T-helper 1 cell treated with Interleukin-12 subunit alpha and Interleukin-12 subunit beta and Interleukin-4 antibody, amounts not matched to agents 30 μg/mL and 1 μg/mL, for 36 hours (primary cell): ENCODE data around the gene RAD18.

Source experiments
- H3K27ac Mint-ChIP-seq: one replicate; pipeline ENCODE4 v1.8.0; 2021; ENCODE audit warnings: mild to moderate bottlenecking, mixed read lengths
- H3K27me3 Mint-ChIP-seq: one replicate; pipeline ENCODE4 v1.8.0; 2021; ENCODE audit warnings: low read depth, mixed read lengths
- H3K36me3 Mint-ChIP-seq: one replicate; pipeline ENCODE4 v1.8.0; 2021; ENCODE audit warnings: low read depth, mixed read lengths
- H3K4me1 Mint-ChIP-seq: one replicate; pipeline ENCODE4 v1.8.0; 2021; ENCODE audit warnings: low read depth, mixed read lengths
- H3K4me3 Mint-ChIP-seq: one replicate; pipeline ENCODE4 v1.8.0; 2021; ENCODE audit warnings: mild to moderate bottlenecking, moderate library complexity, mixed read lengths
- H3K9me3 Mint-ChIP-seq: one replicate; pipeline ENCODE4 v1.8.0; 2021; ENCODE audit warnings: mixed read lengths

The RAD18 gene

GRCh38 chr3:8963137-8963853 lies at the start of gene RAD18:
Gene RAD18, minus strand, starts transcription at chr3:8963472. Its CDS starts 87 bp downstream, at chr3:8963385.
- peak within 1 kb of the TSS; percentile 98 for H3K27ac Mint-ChIP-seq
- H3K4me3 Mint-ChIP-seq: peak within 1 kb of the TSS; percentile 87
- no peaks in the 10 kb centered on the region for H3K27me3 Mint-ChIP-seq
- peaks cover 17% of the 10 kb centered on the region for H3K36me3 Mint-ChIP-seq
- H3K4me1 Mint-ChIP-seq: peaks cover 35% of the 10 kb centered on the region
- H3K9me3 Mint-ChIP-seq: no peaks in the 10 kb centered on the region

DNA sequence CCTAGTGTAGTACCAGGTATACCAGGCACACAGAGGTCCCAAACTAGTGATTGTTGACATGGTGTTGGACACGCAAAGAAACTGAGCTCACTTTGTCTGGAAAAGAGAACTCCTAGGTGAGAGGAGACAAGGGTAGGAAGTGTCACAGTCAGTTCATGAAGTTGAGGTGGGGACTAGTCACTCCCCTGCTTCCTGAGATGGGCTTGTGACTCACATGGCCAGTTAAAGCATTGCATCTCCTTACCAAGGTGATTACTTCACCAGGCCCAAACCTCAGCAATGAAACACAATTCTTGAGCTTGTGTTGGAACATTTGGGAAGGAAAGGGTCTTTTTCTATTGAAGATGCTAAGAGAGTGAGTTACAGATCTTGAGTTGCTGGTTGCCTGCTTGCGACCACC lies 49.2 kb upstream of the RAD18 start:
- H3K9me3 Mint-ChIP-seq: no peaks in the 10 kb centered on the region
- peaks cover 3% of the 10 kb centered on the region for H3K27me3 Mint-ChIP-seq
- H3K27ac Mint-ChIP-seq: no peak overlapping the region
- H3K36me3 Mint-ChIP-seq: no peaks in the 10 kb centered on the region
- no peak overlapping the region for H3K4me3 Mint-ChIP-seq
- H3K4me1 Mint-ChIP-seq: peaks cover 4% of the 10 kb centered on the region

DNA sequence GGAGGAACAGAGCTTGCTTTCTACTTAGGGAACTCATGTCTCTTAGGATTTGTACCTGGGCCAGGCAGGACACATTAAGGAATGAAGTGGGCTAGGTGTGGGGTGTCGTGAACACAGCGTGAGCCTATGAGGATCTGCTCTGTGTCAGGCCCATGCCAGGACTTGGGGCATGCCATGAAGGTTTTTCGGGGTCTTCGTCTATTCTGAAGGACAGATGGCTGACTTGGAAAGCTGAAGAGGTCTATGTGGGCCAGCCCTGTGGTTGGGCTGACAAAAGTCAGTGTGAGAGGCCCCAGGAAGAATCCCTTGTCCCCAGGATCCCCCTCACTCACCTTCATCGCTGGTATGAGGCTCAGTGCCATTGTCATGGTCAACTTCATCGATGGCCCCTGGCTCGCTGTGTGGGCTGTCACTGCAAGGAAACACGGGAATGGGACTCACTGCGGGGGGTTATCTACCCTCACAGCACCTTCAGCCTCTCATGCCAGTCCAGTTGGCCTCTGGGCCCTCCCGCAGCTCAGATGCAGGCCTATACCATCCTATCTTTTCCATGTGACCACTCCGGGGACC lies 46.8 kb upstream of the RAD18 start:
- H3K4me3 Mint-ChIP-seq: no peak overlapping the region
- peaks cover 4% of the 10 kb centered on the region for H3K4me1 Mint-ChIP-seq
- no peak overlapping the region for H3K27ac Mint-ChIP-seq
- no peaks in the 10 kb centered on the region for H3K36me3 Mint-ChIP-seq
- no peaks in the 10 kb centered on the region for H3K9me3 Mint-ChIP-seq
- H3K27me3 Mint-ChIP-seq: no peaks in the 10 kb centered on the region

DNA sequence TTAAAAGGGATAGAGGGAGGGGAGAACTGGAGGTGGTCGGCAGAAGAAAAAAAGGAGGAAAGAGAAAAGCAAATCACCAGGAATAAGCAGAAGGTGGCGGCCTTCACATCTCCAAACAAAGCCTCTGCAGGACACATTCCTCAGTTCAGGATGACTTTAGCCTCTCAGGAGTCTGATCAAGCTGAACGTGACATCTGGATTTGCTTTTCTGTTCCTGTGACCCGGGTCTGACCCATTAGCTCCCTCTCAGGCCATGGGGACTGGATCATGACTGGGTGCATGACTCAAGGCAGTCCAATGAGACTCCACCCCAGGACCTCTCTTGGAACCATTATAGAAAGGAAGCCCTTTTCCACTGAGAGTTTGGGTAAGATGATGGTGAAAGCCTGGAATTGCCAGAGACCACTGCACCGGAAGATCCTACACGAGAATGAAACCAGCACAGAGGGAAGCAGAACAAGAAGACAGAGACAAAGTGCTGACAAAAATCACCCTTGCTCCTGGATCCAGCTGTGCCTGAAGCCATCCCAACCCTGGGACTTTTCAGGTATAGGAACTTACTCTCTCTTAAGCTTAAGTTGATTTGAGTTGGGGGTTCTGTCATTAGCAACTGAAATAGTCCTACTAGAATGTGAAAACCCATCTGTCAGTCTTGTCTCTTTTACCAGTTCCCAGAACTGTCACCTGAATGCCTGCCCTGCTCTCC lies 45.4 kb upstream of the RAD18 start:
- Mint-ChIP-seq H3K36me3 (no peaks in the 10 kb centered on the region), H3K4me3 (no peak overlapping the region), H3K27ac (no peak overlapping the region), H3K9me3 (no peaks in the 10 kb centered on the region), H3K27me3 (no peaks in the 10 kb centered on the region), H3K4me1 (peaks cover 4% of the 10 kb centered on the region)

- no peaks in the 10 kb centered on the region for H3K9me3 Mint-ChIP-seq
- no peaks in the 10 kb centered on the region for H3K27me3 Mint-ChIP-seq
- peaks cover 4% of the 10 kb centered on the region for H3K4me1 Mint-ChIP-seq
- H3K27ac Mint-ChIP-seq: no peak overlapping the region
- no peak overlapping the region for H3K4me3 Mint-ChIP-seq
- H3K36me3 Mint-ChIP-seq: no peaks in the 10 kb centered on the region
These were observed 44.7 kb upstream of the RAD18 start for GRCh38 chr3:9007928-9008327.

GRCh38 chr3:9007213-9007612 lies 43.9 kb upstream of the RAD18 start:
- Mint-ChIP-seq H3K4me1 (peaks cover 1% of the 10 kb centered on the region), H3K4me3 (no peak overlapping the region), H3K9me3 (no peaks in the 10 kb centered on the region), H3K27ac (no peak overlapping the region), H3K27me3 (peaks cover 6% of the 10 kb centered on the region), H3K36me3 (no peaks in the 10 kb centered on the region)

GRCh38 chr3:9000041-9000440 lies 36.8 kb upstream of the RAD18 start:
- no peaks in the 10 kb centered on the region for H3K4me1 Mint-ChIP-seq
- H3K36me3 Mint-ChIP-seq: no peaks in the 10 kb centered on the region
- no peaks in the 10 kb centered on the region for H3K9me3 Mint-ChIP-seq
- peaks cover 10% of the 10 kb centered on the region for H3K27me3 Mint-ChIP-seq
- no peak overlapping the region for H3K27ac Mint-ChIP-seq
- no peak overlapping the region for H3K4me3 Mint-ChIP-seq

- no peak overlapping the region for H3K4me3 Mint-ChIP-seq
- no peaks in the 10 kb centered on the region for H3K4me1 Mint-ChIP-seq
- peaks cover 4% of the 10 kb centered on the region for H3K27me3 Mint-ChIP-seq
- no peaks in the 10 kb centered on the region for H3K9me3 Mint-ChIP-seq
- H3K36me3 Mint-ChIP-seq: no peaks in the 10 kb centered on the region
- H3K27ac Mint-ChIP-seq: no peak overlapping the region
These were observed 33.9 kb upstream of the RAD18 start for GRCh38 chr3:8997151-8997550.

DNA sequence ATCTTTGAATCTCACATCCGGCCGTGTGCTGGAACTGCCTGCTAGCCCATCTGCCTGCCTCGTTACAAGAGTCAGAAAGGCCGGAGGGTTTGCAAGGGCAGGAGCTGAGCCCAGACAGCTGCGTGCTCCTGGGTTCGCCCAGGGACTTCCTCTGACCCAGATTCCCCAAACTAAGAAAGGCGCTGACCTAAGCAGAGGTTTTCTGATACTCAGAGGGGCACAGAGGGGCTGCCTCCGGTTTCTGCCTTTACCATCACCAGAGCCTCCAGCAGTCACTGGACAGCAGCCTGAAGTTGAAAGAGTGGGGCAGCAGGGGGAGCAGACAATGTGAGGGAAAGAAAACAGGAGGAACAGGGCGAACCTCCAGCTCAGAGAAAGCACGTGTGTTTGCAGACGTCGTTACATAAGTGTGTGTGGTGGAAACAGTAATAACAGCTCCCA lies 33.4 kb upstream of the RAD18 start:
- no peaks in the 10 kb centered on the region for H3K36me3 Mint-ChIP-seq
- no peak overlapping the region for H3K27ac Mint-ChIP-seq
- peaks cover 4% of the 10 kb centered on the region for H3K27me3 Mint-ChIP-seq
- H3K4me1 Mint-ChIP-seq: no peaks in the 10 kb centered on the region
- no peaks in the 10 kb centered on the region for H3K9me3 Mint-ChIP-seq
- H3K4me3 Mint-ChIP-seq: no peak overlapping the region

DNA sequence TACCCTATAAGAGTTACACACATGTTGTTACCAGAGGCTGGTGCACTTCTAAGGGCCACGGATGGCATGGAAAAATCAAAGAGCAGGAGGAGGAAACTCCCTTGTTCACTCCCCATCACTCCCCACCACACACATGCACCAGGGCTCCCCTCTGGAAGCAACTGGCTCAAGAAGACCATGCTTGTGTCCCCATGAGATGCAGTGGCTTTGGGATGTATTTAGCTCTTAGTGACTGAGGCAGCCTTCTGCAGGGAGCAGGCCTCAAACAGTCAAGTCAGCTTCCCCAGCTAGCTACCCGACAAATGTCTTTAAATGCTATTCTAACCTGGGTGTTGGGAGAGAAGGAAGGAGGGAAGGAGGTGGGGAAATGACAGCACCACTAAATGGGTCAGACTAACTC lies 32.9 kb upstream of the RAD18 start:
- no peaks in the 10 kb centered on the region for H3K36me3 Mint-ChIP-seq
- no peak overlapping the region for H3K27ac Mint-ChIP-seq

GRCh38 chr3:8994226-8994625 lies 31.0 kb upstream of the RAD18 start:
- Mint-ChIP-seq H3K27ac (no peak overlapping the region), H3K9me3 (no peaks in the 10 kb centered on the region), H3K4me3 (no peak overlapping the region), H3K27me3 (no peaks in the 10 kb centered on the region), H3K4me1 (no peaks in the 10 kb centered on the region), H3K36me3 (no peaks in the 10 kb centered on the region)

More for the DNA sequence above, 32.9 kb upstream of the RAD18 start:
- no peaks in the 10 kb centered on the region for H3K4me1 Mint-ChIP-seq
- no peaks in the 10 kb centered on the region for H3K9me3 Mint-ChIP-seq
- peaks cover 4% of the 10 kb centered on the region for H3K27me3 Mint-ChIP-seq
- H3K4me3 Mint-ChIP-seq: no peak overlapping the region

DNA sequence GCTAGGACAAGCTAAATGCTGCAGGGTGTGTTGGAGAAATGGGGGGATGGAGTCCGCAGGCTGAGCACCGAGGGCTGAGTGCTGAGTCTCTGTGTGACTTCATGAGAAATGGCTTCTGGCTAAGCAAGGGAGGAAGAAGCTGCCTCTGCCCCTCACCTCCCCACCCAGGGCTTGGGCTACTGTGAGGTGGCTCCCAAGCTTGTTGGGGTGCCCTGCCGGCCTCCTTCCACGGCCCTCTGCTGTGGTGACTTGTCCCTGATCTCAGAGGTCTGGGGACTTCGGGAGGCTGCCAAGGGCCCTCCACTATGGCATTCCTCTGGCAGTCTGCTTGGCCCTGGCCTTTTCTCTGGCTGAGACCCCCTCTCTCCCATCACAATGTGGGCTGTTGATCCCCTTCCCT lies 30.1 kb upstream of the RAD18 start:
- no peak overlapping the region for H3K4me3 Mint-ChIP-seq
- no peaks in the 10 kb centered on the region for H3K4me1 Mint-ChIP-seq
- no peaks in the 10 kb centered on the region for H3K9me3 Mint-ChIP-seq
- no peaks in the 10 kb centered on the region for H3K36me3 Mint-ChIP-seq
- no peaks in the 10 kb centered on the region for H3K27me3 Mint-ChIP-seq
- no peak overlapping the region for H3K27ac Mint-ChIP-seq

GRCh38 chr3:8992854-8993253 lies 29.6 kb upstream of the RAD18 start:
- Mint-ChIP-seq H3K4me3 (no peak overlapping the region), H3K36me3 (no peaks in the 10 kb centered on the region), H3K9me3 (no peaks in the 10 kb centered on the region), H3K27me3 (no peaks in the 10 kb centered on the region), H3K4me1 (no peaks in the 10 kb centered on the region), H3K27ac (no peak overlapping the region)

- Mint-ChIP-seq H3K36me3 (no peaks in the 10 kb centered on the region), H3K4me1 (no peaks in the 10 kb centered on the region), H3K4me3 (no peak overlapping the region), H3K9me3 (no peaks in the 10 kb centered on the region), H3K27ac (no peak overlapping the region), H3K27me3 (no peaks in the 10 kb centered on the region)
These were observed 28.9 kb upstream of the RAD18 start for GRCh38 chr3:8992199-8992598.
